ENCODE measurements around the gene RFX2. TPM values are rescaled to one million over a fixed set of nuclear protein-coding genes. Genes with fewer than 3 reads are reported as not detected.

The RFX2 gene
- total RNA-seq, 1 experiment from 2014 or later: 9.7 TPM

DNA sequence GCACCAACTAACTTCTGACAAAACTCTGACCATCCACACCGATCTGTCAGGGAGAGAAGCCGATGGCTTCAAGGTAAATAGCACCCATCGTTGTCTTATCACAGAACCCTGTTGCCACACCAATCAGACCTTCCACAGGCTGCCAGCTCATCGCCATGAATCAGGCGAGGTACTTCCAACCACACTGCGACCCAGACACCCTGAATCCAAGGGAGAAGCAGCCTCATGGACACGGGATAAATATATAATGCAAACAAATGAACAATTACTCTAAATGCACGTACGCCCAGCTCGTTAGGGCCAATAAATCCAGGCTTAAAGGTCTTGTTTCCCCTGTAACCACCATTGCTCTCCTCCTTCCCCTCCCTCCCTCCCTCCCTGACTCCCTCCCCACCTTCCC lies 153.1 kb downstream of the RFX2 start:
- no peak for DNase-seq (ENCODE audit: low read depth in 1 of 2, low spot score in 2 of 2)

DNA sequence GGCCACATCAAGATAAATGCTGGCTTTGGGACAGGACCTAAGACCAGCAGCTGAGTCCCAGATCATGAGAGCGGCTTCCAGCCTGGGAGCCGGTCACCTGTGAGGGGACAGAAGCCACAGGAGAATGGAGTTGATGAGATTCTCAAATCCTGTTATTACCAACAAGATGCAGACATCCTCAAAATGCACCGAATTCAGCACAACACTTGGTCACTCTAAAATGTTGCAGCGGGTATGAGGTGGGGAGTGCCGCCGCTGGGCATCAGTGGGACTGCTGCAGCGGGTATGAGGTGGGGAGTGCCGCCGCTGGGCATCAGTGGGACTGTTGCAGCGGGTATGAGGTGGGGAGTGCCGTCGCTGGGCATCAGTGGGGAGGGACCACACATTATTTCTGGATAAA lies 153.6 kb downstream of the RFX2 start:
- Histone ChIP-seq H3K27me3 (replicated peaks) (no peaks in the 10 kb centered on the region), H3K4me1 (replicated peaks) (peaks cover 37% of the 10 kb centered on the region), H3K4me3 (no peak overlapping the region), H3K36me3 (peaks cover 10% of the 10 kb centered on the region), H3K27ac (no peak overlapping the region), H3K9me3 (replicated peaks) (no peaks in the 10 kb centered on the region)
- no peak for DNase-seq (ENCODE audit: low read depth in 1 of 2, low spot score in 2 of 2)

More for the DNA sequence above, 153.1 kb downstream of the RFX2 start:
- Histone ChIP-seq H3K27ac (no peak overlapping the region), H3K36me3 (peaks cover 5% of the 10 kb centered on the region), H3K4me1 (replicated peaks) (peaks cover 39% of the 10 kb centered on the region), H3K27me3 (replicated peaks) (no peaks in the 10 kb centered on the region), H3K9me3 (replicated peaks) (no peaks in the 10 kb centered on the region), H3K4me3 (no peak overlapping the region)

DNA sequence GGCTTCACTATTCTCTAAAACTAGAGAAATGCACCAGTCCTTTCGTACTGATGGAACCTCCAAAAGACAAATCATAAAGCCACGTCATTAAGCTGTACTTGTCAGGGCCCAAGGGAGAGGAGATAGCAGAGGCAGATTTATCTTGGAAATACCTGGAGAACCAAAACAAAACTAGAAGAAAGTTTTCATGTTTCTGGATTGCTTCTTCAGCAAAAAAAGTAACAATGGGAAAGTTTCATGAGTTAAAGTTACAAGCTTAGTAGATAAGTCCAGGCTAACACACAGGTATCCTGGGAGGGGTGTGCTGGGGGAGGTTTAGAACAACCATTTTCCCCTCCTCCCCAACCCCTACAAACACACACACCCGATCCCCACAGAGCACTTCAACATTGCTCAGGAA lies 154.0 kb downstream of the RFX2 start:
- Histone ChIP-seq H3K27me3 (replicated peaks) (no peaks in the 10 kb centered on the region), H3K9me3 (replicated peaks) (no peaks in the 10 kb centered on the region), H3K27ac (no peak overlapping the region), H3K4me3 (no peak overlapping the region), H3K4me1 (replicated peaks) (peaks cover 35% of the 10 kb centered on the region), H3K36me3 (peaks cover 13% of the 10 kb centered on the region)
- no peak for DNase-seq (ENCODE audit: low read depth in 1 of 2, low spot score in 2 of 2)

DNA sequence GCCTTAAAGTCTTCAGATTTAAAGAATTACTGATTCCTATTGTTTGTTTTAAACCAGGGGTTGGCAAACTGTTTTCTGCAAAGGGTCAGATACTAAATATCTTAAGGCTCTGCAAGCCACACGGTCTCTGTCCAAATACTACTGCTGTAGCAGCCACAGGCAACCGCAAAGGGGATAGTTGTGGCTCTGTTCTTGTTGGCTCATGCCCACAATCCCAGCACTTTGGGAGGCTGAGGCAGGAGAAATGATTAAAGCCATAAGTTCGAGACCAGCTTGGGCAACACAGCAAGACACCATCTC lies 154.7 kb downstream of the RFX2 start:
- H3K27ac ChIP-seq: no peak overlapping the region
- H3K36me3 ChIP-seq: peaks cover 20% of the 10 kb centered on the region
- no peaks in the 10 kb centered on the region for H3K9me3 ChIP-seq (replicated peaks)
- DNase-seq (ENCODE audit: low read depth in 1 of 2, low spot score in 2 of 2): no peak
- H3K27me3 ChIP-seq (replicated peaks): no peaks in the 10 kb centered on the region
- peaks cover 35% of the 10 kb centered on the region for H3K4me1 ChIP-seq (replicated peaks)
- no peak overlapping the region for H3K4me3 ChIP-seq

DNA sequence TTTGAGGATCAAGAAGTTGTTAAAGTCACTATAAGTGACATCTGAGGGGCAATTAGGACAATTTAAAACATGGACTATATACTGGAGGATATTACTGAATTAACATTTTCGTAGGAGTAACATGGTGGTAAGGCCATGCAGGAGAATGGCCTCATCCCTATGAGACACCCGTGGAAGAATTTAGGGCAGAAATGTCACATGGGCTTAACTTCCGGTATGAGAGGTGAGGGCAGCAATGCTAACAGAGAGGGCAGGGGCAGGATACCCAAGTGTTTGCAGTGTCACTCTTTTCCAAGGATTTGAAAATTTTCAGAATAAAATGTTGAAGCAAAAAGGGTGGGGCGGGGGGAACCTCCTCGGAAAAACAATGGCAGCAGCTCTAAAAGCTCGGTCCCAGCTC lies 156.0 kb downstream of the RFX2 start:
- H3K27ac ChIP-seq: peak overlapping the region; percentile 76
- H3K9me3 ChIP-seq (replicated peaks): no peaks in the 10 kb centered on the region
- no peaks in the 10 kb centered on the region for H3K27me3 ChIP-seq (replicated peaks)
- H3K36me3 ChIP-seq: peaks cover 33% of the 10 kb centered on the region
- H3K4me3 ChIP-seq: no peak overlapping the region
- no peak for DNase-seq (ENCODE audit: low read depth in 1 of 2, low spot score in 2 of 2)
- H3K4me1 ChIP-seq (replicated peaks): peaks cover 35% of the 10 kb centered on the region

DNA sequence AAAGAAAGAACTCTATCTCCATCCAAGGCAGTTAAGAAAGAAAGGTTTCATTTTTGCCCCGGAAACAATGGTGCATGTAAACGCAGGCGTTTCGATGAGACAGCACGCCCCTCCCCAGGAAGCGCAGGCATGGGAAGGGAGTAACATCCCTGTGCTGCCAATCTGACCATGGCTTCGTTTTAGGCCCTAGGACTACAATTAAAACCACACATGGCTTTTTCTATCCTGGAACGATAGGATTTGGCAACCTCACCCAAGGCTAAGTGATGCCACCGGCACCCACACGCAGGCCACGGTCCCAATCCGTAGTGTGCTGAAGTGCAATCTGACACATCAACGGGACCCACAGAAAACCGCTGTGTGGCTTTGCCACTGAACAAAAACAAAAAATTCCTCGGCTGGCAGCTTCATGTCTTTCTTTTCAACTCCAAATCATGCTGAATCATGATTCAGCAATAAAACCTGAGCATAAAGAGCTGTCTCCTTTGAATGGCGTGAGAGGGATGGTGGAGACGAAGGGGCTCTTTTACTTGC lies 156.6 kb downstream of the RFX2 start:
- DNase-seq (ENCODE audit: low read depth in 1 of 2, low spot score in 2 of 2): peak; percentile 72 to 76
- H3K27me3 ChIP-seq (replicated peaks): no peaks in the 10 kb centered on the region
- peaks cover 35% of the 10 kb centered on the region for H3K4me1 ChIP-seq (replicated peaks)
- peaks cover 38% of the 10 kb centered on the region for H3K36me3 ChIP-seq
- 0 out of 2 replicates have a peak overlapping the region, but pooled peaks have one; percentile 3 for H3K4me3 ChIP-seq
- H3K27ac ChIP-seq: peak overlapping the region; percentile 76
- no peaks in the 10 kb centered on the region for H3K9me3 ChIP-seq (replicated peaks)

DNA sequence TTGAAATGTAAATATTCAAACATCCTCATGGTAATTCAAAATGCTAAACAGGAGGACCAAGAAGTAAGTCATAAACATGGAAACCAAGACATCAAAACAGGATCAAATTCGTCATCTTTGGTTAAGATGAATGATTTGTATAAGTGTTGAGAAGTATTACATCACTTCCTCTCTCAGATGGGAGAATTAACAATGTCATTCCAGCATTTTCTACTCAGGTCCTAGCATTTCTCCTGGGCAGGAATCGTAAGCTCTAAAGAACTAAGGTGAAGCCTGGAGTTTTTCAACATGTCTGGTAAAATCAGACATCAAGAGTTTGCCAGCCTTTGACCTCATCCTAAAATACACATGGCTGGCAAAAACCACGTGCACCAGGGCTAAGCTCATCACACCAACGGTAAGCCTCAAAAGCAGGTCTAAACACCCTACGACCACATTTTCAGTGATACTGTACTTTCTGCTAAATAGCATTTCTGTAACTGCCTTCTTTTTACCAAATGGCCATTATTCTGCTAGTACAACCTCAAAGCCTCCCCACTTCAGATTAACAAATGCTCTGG lies 157.2 kb downstream of the RFX2 start:
- peak in 1 of 2 experiments; percentile 33 for DNase-seq (ENCODE audit: low read depth in 1 of 2, low spot score in 2 of 2)
- H3K4me1 ChIP-seq (replicated peaks): peaks cover 35% of the 10 kb centered on the region
- peaks cover 37% of the 10 kb centered on the region for H3K36me3 ChIP-seq
- peak overlapping the region; percentile 76 for H3K27ac ChIP-seq
- no peaks in the 10 kb centered on the region for H3K27me3 ChIP-seq (replicated peaks)
- H3K9me3 ChIP-seq (replicated peaks): no peaks in the 10 kb centered on the region
- 0 out of 2 replicates have a peak overlapping the region, but pooled peaks have one; percentile 3 for H3K4me3 ChIP-seq

DNA sequence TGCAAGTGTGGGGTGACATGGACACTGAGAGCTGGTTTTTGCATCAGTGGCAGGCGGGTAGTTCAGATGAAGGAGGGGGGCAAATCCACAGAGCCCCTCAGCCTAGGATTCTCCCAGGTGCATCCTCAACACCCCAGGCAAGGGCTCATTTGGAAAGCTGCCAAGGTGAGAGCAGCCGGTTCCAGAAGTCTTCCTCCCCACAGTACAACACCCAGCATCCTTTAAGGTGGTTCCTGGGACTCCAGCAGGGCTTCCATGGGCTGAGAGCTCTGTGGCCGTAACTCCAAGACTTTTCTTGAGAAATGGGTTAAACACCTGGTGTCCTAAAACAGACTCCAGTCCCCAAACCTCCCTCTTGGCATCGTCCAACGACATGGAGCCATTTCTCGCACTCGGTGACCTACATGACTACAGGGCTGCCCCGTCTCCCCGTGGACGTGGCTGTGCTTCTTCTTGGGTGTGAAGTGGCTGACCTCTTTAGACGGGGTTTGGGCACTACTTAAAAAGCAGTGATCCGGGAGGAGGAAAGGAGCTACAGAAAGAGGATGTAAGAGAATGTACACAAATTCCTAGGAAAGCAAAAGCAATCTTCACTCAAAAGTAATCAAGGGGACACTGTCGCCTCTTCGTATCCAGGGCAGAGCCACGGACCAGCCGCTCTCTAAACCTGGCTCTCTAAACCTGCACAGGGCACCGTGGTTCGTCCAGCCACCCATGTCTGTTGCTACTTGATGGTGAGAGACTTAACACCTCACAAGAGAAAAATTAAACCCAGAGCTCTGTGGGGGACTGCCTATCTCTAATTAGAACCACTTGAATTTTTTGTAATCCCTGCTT lies 157.9 kb downstream of the RFX2 start:
- DNase-seq (ENCODE audit: low read depth in 1 of 2, low spot score in 2 of 2): no peak
- H3K27ac ChIP-seq: peak overlapping the region; percentile 76
- peaks cover 35% of the 10 kb centered on the region for H3K4me1 ChIP-seq (replicated peaks)

DNA sequence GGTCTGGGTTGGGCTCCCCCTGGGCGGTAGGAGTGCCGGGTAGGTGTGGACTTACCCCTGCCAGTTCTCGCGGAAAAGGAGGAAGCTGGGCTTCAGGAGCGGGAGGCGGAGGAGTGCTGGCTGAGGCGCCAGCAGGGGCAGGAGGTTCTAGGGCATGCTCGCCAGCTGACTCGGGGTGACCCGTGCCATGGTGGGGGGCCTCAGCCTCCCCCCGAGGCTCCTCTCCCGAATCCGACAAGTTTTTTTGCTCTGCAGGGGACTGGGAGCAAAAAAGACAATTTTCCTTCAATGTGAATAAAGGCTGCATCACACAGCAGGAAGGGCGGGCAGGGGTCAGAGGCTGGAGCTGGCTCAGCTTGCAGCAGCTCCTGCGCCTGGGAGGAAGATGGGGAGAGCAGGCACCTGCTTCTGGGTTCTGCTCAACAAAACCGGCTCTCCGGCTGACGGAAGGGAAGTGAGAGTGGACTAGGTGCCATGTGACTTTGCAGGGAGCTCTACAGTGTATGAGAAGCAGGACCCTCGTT lies 158.9 kb downstream of the RFX2 start:
- Histone ChIP-seq H3K4me1 (replicated peaks) (peaks cover 35% of the 10 kb centered on the region), H3K27ac (no peak overlapping the region), H3K9me3 (replicated peaks) (no peaks in the 10 kb centered on the region), H3K27me3 (replicated peaks) (no peaks in the 10 kb centered on the region), H3K4me3 (no peak overlapping the region), H3K36me3 (peaks cover 37% of the 10 kb centered on the region)
- no peak for DNase-seq (ENCODE audit: low read depth in 1 of 2, low spot score in 2 of 2)

More for the DNA sequence above, 157.9 kb downstream of the RFX2 start:
- Histone ChIP-seq H3K27me3 (replicated peaks) (no peaks in the 10 kb centered on the region), H3K4me3 (no peak overlapping the region), H3K9me3 (replicated peaks) (no peaks in the 10 kb centered on the region), H3K36me3 (peaks cover 37% of the 10 kb centered on the region)

DNA sequence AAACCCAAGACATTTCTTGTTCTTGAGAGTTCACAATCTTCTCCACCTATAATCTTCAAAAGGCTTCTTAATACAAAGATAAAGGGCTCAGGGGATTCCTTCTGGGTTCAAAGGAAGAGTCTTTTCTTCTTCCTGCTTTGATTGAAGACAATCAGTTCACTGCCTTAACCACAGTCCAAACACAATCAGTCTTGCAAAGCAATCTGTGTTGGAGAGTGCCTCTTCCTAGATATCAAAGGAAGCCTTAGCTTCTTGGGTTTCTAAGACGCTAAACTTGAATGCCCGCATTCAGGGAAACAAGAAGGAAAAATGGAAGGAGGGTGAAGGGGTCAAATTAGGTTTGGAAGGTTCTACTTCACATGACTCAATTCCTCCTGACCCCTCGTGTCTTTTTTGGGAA lies 159.6 kb downstream of the RFX2 start:
- no peak overlapping the region for H3K27ac ChIP-seq
- no peak overlapping the region for H3K4me3 ChIP-seq
- DNase-seq (ENCODE audit: low read depth in 1 of 2, low spot score in 2 of 2): no peak
- H3K36me3 ChIP-seq: peaks cover 41% of the 10 kb centered on the region
- H3K4me1 ChIP-seq (replicated peaks): peaks cover 35% of the 10 kb centered on the region
- no peaks in the 10 kb centered on the region for H3K9me3 ChIP-seq (replicated peaks)
- H3K27me3 ChIP-seq (replicated peaks): no peaks in the 10 kb centered on the region

DNA sequence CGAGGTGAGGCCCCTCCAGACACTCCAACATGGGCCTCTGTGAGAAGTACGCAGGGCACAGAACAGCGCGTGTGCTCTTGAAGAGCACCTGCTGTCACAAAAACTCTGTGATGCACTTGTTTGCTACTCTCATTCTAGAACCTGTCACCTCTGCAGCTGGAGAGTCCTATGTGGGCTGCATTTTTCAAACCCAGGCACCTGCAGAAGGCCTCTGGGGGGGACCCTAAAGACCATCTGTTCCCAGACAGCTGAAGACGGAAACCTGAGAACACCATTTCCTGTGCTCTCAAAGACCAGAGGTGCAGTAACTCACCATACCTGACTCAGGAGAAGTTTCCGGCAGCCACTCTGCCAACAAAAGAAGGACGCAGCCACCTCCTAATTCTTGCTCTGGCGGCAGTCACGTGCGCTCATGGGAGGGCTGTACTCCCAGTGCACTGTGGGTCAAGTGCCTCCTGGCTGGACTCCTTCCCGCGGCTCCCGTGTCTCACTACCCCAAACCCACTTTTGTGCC lies 160.5 kb downstream of the RFX2 start:
- H3K9me3 ChIP-seq (replicated peaks): no peaks in the 10 kb centered on the region
- H3K36me3 ChIP-seq: peaks cover 47% of the 10 kb centered on the region
- H3K27me3 ChIP-seq (replicated peaks): no peaks in the 10 kb centered on the region
- no peak for DNase-seq (ENCODE audit: low read depth in 1 of 2, low spot score in 2 of 2)
- H3K4me1 ChIP-seq (replicated peaks): peaks cover 29% of the 10 kb centered on the region
- H3K4me3 ChIP-seq: no peak overlapping the region
- no peak overlapping the region for H3K27ac ChIP-seq

DNA sequence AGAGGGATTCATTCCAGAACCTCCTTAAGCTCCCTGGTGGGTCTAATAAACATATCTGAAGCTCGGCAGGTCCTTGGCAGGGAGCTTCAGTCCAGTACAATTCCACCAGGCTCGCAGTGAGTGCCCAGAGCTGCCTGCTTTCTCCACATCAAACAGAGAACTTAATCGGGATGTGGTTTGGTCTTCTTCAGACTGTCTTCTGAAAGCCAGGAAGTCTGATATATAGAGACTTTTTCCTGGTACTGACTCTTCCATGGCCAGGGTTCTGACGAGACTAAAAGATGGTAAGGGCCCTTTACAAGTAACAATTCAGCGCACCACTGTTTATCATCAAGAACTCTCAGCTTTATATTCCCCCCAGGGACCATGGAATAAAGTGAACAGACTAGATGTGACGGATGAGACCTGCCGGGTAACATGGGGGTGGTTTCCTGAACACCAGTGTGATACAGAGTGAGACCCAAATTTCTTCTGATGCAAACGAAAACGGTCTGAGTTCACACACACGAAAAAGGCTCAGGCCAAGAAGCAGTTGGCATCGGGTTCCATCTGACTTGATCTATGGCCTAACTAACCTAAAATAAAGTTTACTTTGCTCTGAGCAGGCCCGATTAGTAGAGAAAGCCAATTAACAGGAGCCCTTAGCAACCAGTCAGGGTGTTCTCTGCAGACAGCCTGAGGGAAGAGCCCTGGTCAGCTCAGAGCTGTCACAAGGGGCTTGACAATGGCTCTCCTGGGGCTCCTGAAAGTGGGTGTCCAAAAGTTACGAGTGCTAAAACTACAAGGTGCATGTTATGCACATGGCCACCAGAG lies 161.3 kb downstream of the RFX2 start:
- H3K4me1 ChIP-seq (replicated peaks): peaks cover 20% of the 10 kb centered on the region
- H3K4me3 ChIP-seq: no peak overlapping the region
- no peaks in the 10 kb centered on the region for H3K27me3 ChIP-seq (replicated peaks)
- no peak for DNase-seq (ENCODE audit: low read depth in 1 of 2, low spot score in 2 of 2)
- H3K9me3 ChIP-seq (replicated peaks): no peaks in the 10 kb centered on the region
- peaks cover 51% of the 10 kb centered on the region for H3K36me3 ChIP-seq
- no peak overlapping the region for H3K27ac ChIP-seq

DNA sequence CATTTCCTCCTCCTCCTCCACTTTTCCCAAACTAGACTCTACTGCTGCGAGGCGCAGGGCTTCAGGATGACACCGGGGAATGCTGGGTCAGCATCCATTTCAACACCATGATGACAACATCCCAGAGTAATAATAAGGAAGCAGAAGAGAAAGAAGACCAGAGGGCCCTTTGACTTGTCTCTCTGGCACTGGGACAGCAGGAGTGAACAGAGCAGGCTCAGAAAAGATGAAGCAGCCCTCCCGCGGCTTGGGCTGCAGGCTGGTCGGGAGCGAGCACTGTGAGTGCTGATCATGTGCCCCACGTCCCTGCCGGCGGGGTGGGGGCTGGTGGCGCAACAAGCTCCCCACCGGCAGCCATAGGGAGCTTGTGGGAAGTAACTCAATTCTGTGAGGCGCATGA lies 162.9 kb downstream of the RFX2 start:
- peaks cover 5% of the 10 kb centered on the region for H3K4me1 ChIP-seq (replicated peaks)
- no peaks in the 10 kb centered on the region for H3K9me3 ChIP-seq (replicated peaks)
- no peak for DNase-seq (ENCODE audit: low read depth in 1 of 2, low spot score in 2 of 2)
- H3K27ac ChIP-seq: no peak overlapping the region
- peaks cover 51% of the 10 kb centered on the region for H3K36me3 ChIP-seq
- no peaks in the 10 kb centered on the region for H3K27me3 ChIP-seq (replicated peaks)
- no peak overlapping the region for H3K4me3 ChIP-seq

All from SJSA1 (cell line).